ENCODE measurements around the gene MIS12. TPM values are rescaled to one million over a fixed set of nuclear protein-coding genes. Genes with fewer than 3 reads are reported as not detected.

MIS12 gene
- 36.6 and 38.2 TPM in 2 replicates for polyA plus RNA-seq (2011; rRNA removed)
- 7.1 and 9.5 TPM in 2 replicates for polyA plus RNA-seq (2012; cell fraction: cytosol; rRNA removed)
- polyA plus RNA-seq (2012; cell fraction: nucleus; rRNA removed): 4.8 and 7.2 TPM in 2 replicates
- 25.9 to 28.2 TPM (median 26.6 TPM) in 3 replicates for polyA plus RNA-seq (2017; fragmentation: RNase III; extraction: RNeasy Plus Mini Kit Qiagen cat#74134 plus additional on column Dnase treatment)
- 36.8 and 38.8 TPM in 2 replicates for polyA minus RNA-seq (2011; rRNA and poly(A)+ RNA removed)

- DNase-seq (ENCODE audit: low read depth in 1 of 2, low spot score in 1 of 2) (peak; percentile 100), ATAC-seq (peak; percentile 97), FAIRE-seq (no peak)
- Histone ChIP-seq H3K9me3 (peaks cover 42% of the 10 kb centered on the region), H3K27ac (peak within 1 kb of the TSS; percentile 93 to 95), H3K4me1 (peaks cover 11% of the 10 kb centered on the region; the same call in 2 of the 3 replicates), H3K4me2 (peak within 1 kb of the TSS; percentile 86), H3K4me3 (peak within 1 kb of the TSS; percentile 93)
- POLR2A ChIA-PET: interaction anchor here (0.6 to 3.0 kb wide), 20 partner anchors 8 to 958 kb away, joined by 3 to 41 read pairs (median 4); partner anchors contain the start of genes C1QBP, DHX33, NUP88 and PIMREG
- CTCF ChIA-PET: interaction anchor here (1.4 to 5.7 kb wide), 4 partner anchors 9 to 46 kb away, joined by 3 to 43 read pairs (median 9); partner anchors contain the start of gene C1QBP
- WGBS (ENCODE audit: missing lambda C conversion rate): 3% methylated on average over 49 of the region's 77 CpGs
- no peak for TF ChIP-seq SREBF2 (IDR thresholded peaks at IDR 0.05)
- peak; percentile 96 for TF ChIP-seq HOXB13 (CRISPR knock-in tag; IDR thresholded peaks at IDR 0.05; ENCODE audit: low read depth)
- no peak for TF ChIP-seq BHLHE40 (IDR thresholded peaks at IDR 0.05; ENCODE audit: low read depth, low read length)
- TF ChIP-seq ELK1 (IDR thresholded peaks at IDR 0.05; ENCODE audit: low read depth, low read length): no peak
- no peak for TF ChIP-seq MAFK (IDR thresholded peaks at IDR 0.05; ENCODE audit: partially characterized antibody)
- TF ChIP-seq FOXS1 (CRISPR knock-in tag; IDR thresholded peaks at IDR 0.05): 0 out of 2 replicates have a peak, but pooled peaks have one; percentile 12
- TF ChIP-seq CBX8 (IDR thresholded peaks at IDR 0.05): no peak
- TF ChIP-seq ZC3H11A (IDR thresholded peaks at IDR 0.05): no peak
- peak; percentile 54; the same call in 1 of the 2 replicates for TF ChIP-seq NPAS2 (CRISPR knock-in tag; IDR thresholded peaks at IDR 0.05; ENCODE audit: borderline replicate concordance)
- no peak for TF ChIP-seq NFE2L2 (conservative IDR thresholded peaks at IDR 0.05; ENCODE audit: low read length)
- peak; percentile 56; the same call in 1 of the 2 replicates for TF ChIP-seq ZNF302 (CRISPR knock-in tag; IDR thresholded peaks at IDR 0.05)
- TF ChIP-seq CTCF (IDR thresholded peaks at IDR 0.05): no peak
- TF ChIP-seq GATA3 (IDR thresholded peaks at IDR 0.05; ENCODE audit: borderline replicate concordance): no peak; the same call in 1 of the 2 replicates
- no peak for TF ChIP-seq KDM1A (IDR thresholded peaks at IDR 0.05; ENCODE audit: low read depth)
- no peak for TF ChIP-seq ZSCAN20 (CRISPR knock-in tag; IDR thresholded peaks at IDR 0.05)
- no peak for TF ChIP-seq CEBPB (IDR thresholded peaks at IDR 0.05)
- TF ChIP-seq JUN (IDR thresholded peaks at IDR 0.05): peak in 1 of 2 experiments; percentile 82; a peak in 4 of 5 replicates
- TF ChIP-seq HMGXB4 (CRISPR knock-in tag; IDR thresholded peaks at IDR 0.05; ENCODE audit: borderline replicate concordance): peak; percentile 62; the same call in 1 of the 2 replicates
- TF ChIP-seq POLR2AphosphoS2 (conservative IDR thresholded peaks at IDR 0.05; ENCODE audit: low read length): no peak
- TF ChIP-seq CHD4 (IDR thresholded peaks at IDR 0.05; ENCODE audit: borderline replicate concordance): no peak
- TF ChIP-seq BCL3 (IDR thresholded peaks at IDR 0.05): no peak; the same call in 1 of the 3 replicates
- TF ChIP-seq RCOR1 (IDR thresholded peaks at IDR 0.05; ENCODE audit: low read depth, low read length): no peak
- peak; percentile 21; the same call in 1 of the 2 replicates for TF ChIP-seq PBX3 (IDR thresholded peaks at IDR 0.05)
- no peak for TF ChIP-seq FOSL2 (IDR thresholded peaks at IDR 0.05)
- TF ChIP-seq FOSL2 (CRISPR knock-in tag; IDR thresholded peaks at IDR 0.05): no peak
- peak; percentile 95 for TF ChIP-seq TFCP2L1 (CRISPR knock-in tag; IDR thresholded peaks at IDR 0.05)
- no peak for TF ChIP-seq CBX2 (IDR thresholded peaks at IDR 0.05; ENCODE audit: borderline replicate concordance, low read depth)
- no peak; the same call in 1 of the 2 replicates for TF ChIP-seq KDM5A (IDR thresholded peaks at IDR 0.05)
- TF ChIP-seq USF2 (IDR thresholded peaks at IDR 0.05): peak; percentile 40; the same call in 1 of the 2 replicates
- peak; percentile 83 for TF ChIP-seq HEYL (CRISPR knock-in tag; IDR thresholded peaks at IDR 0.05)
- no peak for TF ChIP-seq ESRRA (IDR thresholded peaks at IDR 0.05; ENCODE audit: borderline replicate concordance, low read length)
Measured at GRCh38 chr17:5486206-5487124, at the start of gene MIS12. MIS12 (plus strand) TSS chr17:5486566; CDS start chr17:5488863, 2,297 bp downstream.

Measured in A549 (cell line).